Thymus (tissue), 11 donors: Measurements from ENCODE around the gene POLR1A. TPM values are rescaled to one million over a fixed set of nuclear protein-coding genes. Genes with fewer than 3 reads are reported as not detected.

Source experiments
- DNase-seq, 9 donors: peaks; one replicate each; pipeline ENCODE4 v3.0.0-alpha.2; 2013; ENCODE audit warnings: low spot score in 9 of 9, low read depth in 6 of 9, missing footprints in 1 of 9
- H3K27ac ChIP-seq, 2 donors: one replicate each; pipeline ENCODE4 v1.5.1; 2013; ENCODE audit warnings: control low read depth in 1 of 2, low read depth in 1 of 2, low read length in 1 of 2, mild to moderate bottlenecking in 1 of 2, moderate library complexity in 1 of 2
- H3K27me3 ChIP-seq, 2 donors: one replicate each; pipeline ENCODE4 v1.5.1; 2013; ENCODE audit warnings: low read length in 1 of 2; ENCODE audit not compliant: control insufficient read depth in 2 of 2, insufficient read depth in 1 of 2
- H3K36me3 ChIP-seq, 2 donors: one replicate each; pipeline ENCODE4 v1.5.1; 2013; ENCODE audit warnings: low read length in 1 of 2, mild to moderate bottlenecking in 1 of 2, moderate library complexity in 1 of 2; ENCODE audit not compliant: control insufficient read depth in 2 of 2, insufficient read depth in 2 of 2
- H3K4me1 ChIP-seq, 2 donors: one replicate each; pipeline ENCODE4 v1.5.1; 2013; ENCODE audit warnings: low read length in 2 of 2; ENCODE audit not compliant: control insufficient read depth in 2 of 2, insufficient read depth in 2 of 2
- H3K4me3 ChIP-seq, 2 donors: one replicate each; pipeline ENCODE4 v1.5.1; 2013; ENCODE audit warnings: low read length in 2 of 2, control low read depth in 1 of 2, mild to moderate bottlenecking in 1 of 2
- H3K9me3 ChIP-seq, 2 donors: one replicate each; pipeline ENCODE4 v1.5.1; 2013; ENCODE audit warnings: low read length in 1 of 2, mild to moderate bottlenecking in 1 of 2; ENCODE audit not compliant: control insufficient read depth in 2 of 2, insufficient read depth in 1 of 2
- WGBS: extraction: QIAGEN DNeasy Blood & Tissue Kit; methylation state at CpG from one replicate; pipeline ENCODE4 v1.1.7; 2013; 5-methylcytosine and 5-hydroxymethylcytosine counted together
- polyA plus RNA-seq: library from polyadenylated mRNA; stranded (reverse); fragments of 200-250 nt; gene quantifications from one replicate; pipeline ENCODE4 v1.2.3, GENCODE V29; 2013
- total RNA-seq: library from RNA; stranded (reverse); fragments of 120-200 nt; gene quantifications from one replicate; pipeline ENCODE4 v1.2.4, GENCODE V29; 2013
- donor health status: healthy.

POLR1A gene
- total and polyA plus RNA-seq, 2 donors = 3.3 to 8.9 TPM

- Histone ChIP-seq H3K27me3 (no peaks in the 10 kb centered on the region), H3K27ac (peak overlapping the region in 1 of 2 donors; percentile 96), H3K9me3 (peaks cover 2 to 19% of the 10 kb centered on the region in 2 donors), H3K36me3 (no peaks in the 10 kb centered on the region), H3K4me1 (peaks cover 13 to 56% of the 10 kb centered on the region in 2 donors), H3K4me3 (no peak overlapping the region)
- WGBS = 97% methylated on average over 22 of the region's 22 CpGs
- no peak for DNase-seq
Measured at GRCh38 chr2:86017901-86018896, 87.5 kb downstream of the POLR1A start.

GRCh38 chr2:86016581-86016980, 89.1 kb downstream of the POLR1A start:
- H3K36me3 ChIP-seq = no peaks in the 10 kb centered on the region
- DNase-seq = no peak
- H3K4me3 ChIP-seq = no peak overlapping the region
- peak overlapping the region; percentile 58 to 96 for H3K27ac ChIP-seq
- peaks cover 2 to 24% of the 10 kb centered on the region in 2 donors for H3K9me3 ChIP-seq
- 95% methylated on average over 12 of the region's 12 CpGs for WGBS
- H3K4me1 ChIP-seq = peaks cover 13 to 39% of the 10 kb centered on the region in 2 donors
- no peaks in the 10 kb centered on the region for H3K27me3 ChIP-seq

GRCh38 chr2:86015699-86016098, 90.0 kb downstream of the POLR1A start:
- Histone ChIP-seq H3K27me3 (no peaks in the 10 kb centered on the region), H3K4me3 (no peak overlapping the region), H3K9me3 (peaks cover 2 to 28% of the 10 kb centered on the region in 2 donors), H3K27ac (peak overlapping the region in 1 of 2 donors; percentile 96), H3K4me1 (peaks cover 13 to 38% of the 10 kb centered on the region in 2 donors), H3K36me3 (no peaks in the 10 kb centered on the region)
- no peak for DNase-seq
- 100% methylated on average over 1 of the region's 1 CpG for WGBS

DNA sequence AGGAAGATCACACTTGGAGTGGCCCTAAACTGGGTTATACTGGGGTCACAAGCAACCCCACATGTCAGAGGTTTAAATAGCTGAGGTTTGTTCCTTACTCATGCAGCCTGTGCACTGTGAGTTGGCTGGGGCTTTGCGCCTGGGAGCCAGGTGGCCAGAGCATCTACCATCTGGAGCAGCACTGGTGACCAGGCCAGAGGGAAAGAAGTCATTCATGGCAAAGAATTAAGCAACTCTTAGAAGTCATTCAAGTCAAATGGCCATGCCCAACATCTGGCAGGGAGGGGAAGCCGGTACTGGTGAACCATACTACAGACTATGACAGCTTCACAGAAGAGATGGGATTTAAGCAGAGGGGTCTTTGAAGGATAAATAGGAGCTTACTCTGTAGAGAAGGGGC, 90.7 kb downstream of the POLR1A start:
- DNase-seq = no peak
- Histone ChIP-seq H3K27ac (no peak overlapping the region), H3K27me3 (no peaks in the 10 kb centered on the region), H3K36me3 (no peaks in the 10 kb centered on the region), H3K4me1 (peaks cover 13 to 38% of the 10 kb centered on the region in 2 donors), H3K9me3 (peaks cover 2 to 28% of the 10 kb centered on the region in 2 donors), H3K4me3 (no peak overlapping the region)
- WGBS = 98% methylated on average over 2 of the region's 2 CpGs

DNA sequence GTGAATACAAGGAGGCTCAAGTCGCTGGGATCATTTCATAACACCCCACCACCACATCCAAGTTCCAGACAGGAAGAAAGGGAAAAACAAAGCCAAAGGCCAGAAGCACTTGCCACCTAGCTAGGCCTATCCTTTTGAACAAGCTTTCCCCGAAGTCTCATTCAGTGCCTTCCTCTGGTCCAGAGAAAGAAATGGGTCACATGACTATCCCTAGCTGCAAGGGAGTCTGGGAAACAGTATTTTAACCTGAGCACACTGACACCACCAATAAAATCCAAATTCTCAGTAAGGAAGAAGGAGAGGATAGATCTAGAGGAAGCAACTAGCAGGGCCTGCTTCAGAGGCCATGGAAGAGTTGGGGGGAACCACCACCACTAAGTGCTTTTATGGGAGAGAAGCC, 91.2 kb downstream of the POLR1A start:
- Histone ChIP-seq H3K9me3 (peaks cover 2 to 28% of the 10 kb centered on the region in 2 donors), H3K27me3 (no peaks in the 10 kb centered on the region), H3K4me1 (peaks cover 13 to 38% of the 10 kb centered on the region in 2 donors), H3K36me3 (no peaks in the 10 kb centered on the region), H3K4me3 (no peak overlapping the region), H3K27ac (no peak overlapping the region)
- no peak for DNase-seq
- WGBS = 95% methylated on average over 2 of the region's 2 CpGs

GRCh38 chr2:86012007-86012712, 93.5 kb downstream of the POLR1A start:
- WGBS = 97% methylated on average over 9 of the region's 9 CpGs
- no peak for DNase-seq
- peaks cover 2 to 28% of the 10 kb centered on the region in 2 donors for H3K9me3 ChIP-seq
- H3K4me1 ChIP-seq = peaks cover 8 to 15% of the 10 kb centered on the region in 2 donors
- H3K36me3 ChIP-seq = no peaks in the 10 kb centered on the region
- no peak overlapping the region for H3K4me3 ChIP-seq
- no peaks in the 10 kb centered on the region for H3K27me3 ChIP-seq
- H3K27ac ChIP-seq = no peak overlapping the region

DNA sequence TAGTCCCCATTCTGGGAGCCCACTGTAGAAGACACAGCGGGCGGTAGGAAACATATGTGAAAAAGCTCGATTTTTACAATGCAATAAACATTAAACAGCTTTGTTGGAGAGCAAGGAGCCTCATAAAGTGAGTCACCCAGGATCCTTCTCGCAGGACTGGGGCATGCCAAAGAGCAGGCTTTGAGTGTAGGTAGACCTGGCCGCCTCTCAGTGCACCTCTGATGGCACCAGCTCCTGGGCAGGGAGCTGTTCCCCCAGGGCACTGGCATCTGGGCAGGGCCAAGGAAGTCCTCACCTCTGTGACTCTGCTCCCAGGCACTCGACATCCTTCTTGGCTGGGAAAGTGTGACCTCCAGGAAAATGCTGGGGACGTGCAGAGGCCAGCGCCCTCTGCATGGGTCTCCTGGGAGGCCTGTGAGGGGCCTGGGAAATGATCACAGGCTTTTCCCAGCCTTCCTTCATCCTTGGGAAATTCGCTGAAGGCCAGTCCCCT, 94.2 kb downstream of the POLR1A start:
- WGBS = 97% methylated on average over 9 of the region's 9 CpGs
- no peak for DNase-seq
- Histone ChIP-seq H3K36me3 (no peaks in the 10 kb centered on the region), H3K4me3 (no peak overlapping the region), H3K9me3 (peaks cover 2 to 28% of the 10 kb centered on the region in 2 donors), H3K4me1 (peaks cover 1 to 9% of the 10 kb centered on the region in 2 donors), H3K27me3 (no peaks in the 10 kb centered on the region), H3K27ac (no peak overlapping the region)

DNA sequence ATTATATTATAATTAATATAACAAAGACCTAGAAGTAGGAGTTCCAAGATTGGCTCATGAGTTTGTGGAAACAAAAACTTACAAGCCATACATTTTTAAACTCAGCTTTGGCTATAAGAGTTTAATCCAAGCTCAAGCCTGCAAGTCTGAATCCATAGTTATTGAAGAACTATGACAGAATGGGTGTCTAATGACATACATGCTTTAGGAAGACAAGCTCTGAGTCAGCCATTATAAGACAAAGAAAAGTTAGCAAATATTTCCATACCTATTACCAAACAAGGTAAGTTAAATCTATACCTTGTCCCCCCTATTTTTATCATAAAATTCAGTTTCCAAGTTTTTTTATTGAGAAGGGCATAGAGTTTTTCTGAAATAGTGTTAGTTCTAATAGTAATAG, 95.6 kb downstream of the POLR1A start:
- Histone ChIP-seq H3K27me3 (no peaks in the 10 kb centered on the region), H3K4me3 (no peak overlapping the region), H3K4me1 (no peaks in the 10 kb centered on the region), H3K9me3 (peaks cover 2 to 35% of the 10 kb centered on the region in 2 donors), H3K36me3 (no peaks in the 10 kb centered on the region), H3K27ac (no peak overlapping the region)
- DNase-seq = no peak

GRCh38 chr2:86006524-86006923, 99.2 kb downstream of the POLR1A start:
- H3K4me1 ChIP-seq = peaks cover 0 to under 1% of the 10 kb centered on the region in 2 donors
- no peak for DNase-seq
- H3K27ac ChIP-seq = no peak overlapping the region
- H3K4me3 ChIP-seq = no peak overlapping the region
- no peaks in the 10 kb centered on the region for H3K36me3 ChIP-seq
- no peaks in the 10 kb centered on the region for H3K27me3 ChIP-seq
- 91% methylated on average over 2 of the region's 2 CpGs for WGBS
- peaks cover 0 to 15% of the 10 kb centered on the region in 2 donors for H3K9me3 ChIP-seq
